SHP77 treated with DMSO at 0.1 percent for 48 hours (cell line): ENCODE results near the gene NRXN3.
"Not testable (repeated sequence)": the region's sequence is repeated elsewhere in the genome, so short reads cannot be mapped to it uniquely, and the experiment has no call there.

Source experiments
- DNase-seq: peaks from one replicate; lab custom pipeline; 2025; lab: John Stamatoyannopoulos, UW

The NRXN3 gene

DNA sequence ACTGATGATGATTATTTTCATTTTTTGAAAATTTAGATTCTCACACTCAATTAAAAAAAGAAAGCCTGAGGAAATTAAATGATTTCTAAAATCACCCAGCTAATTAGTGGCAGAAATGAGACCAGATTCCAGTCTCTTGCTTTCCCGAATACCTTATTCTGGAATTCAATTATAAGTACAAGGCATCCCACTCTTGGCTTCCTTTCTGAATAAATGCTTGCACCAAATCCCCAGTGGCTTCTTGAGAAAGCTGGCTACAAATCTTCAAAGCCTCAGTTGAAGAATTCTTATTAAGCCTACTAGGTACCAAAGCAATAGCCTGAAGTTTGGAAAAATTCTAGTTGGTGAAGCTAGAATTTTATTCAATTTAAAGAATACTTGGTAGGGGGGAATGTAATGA lies 1564.5 kb downstream of the NRXN3 start:
- DNase-seq = no peak

- no peak for DNase-seq
These were observed 1564.9 kb downstream of the NRXN3 start for GRCh38 chr14:79735121-79735520.

GRCh38 chr14:79740066-79740601 lies 1570.0 kb downstream of the NRXN3 start:
- no peak for DNase-seq

- no peak for DNase-seq
These were observed 1572.0 kb downstream of the NRXN3 start for GRCh38 chr14:79742142-79742541.

DNA sequence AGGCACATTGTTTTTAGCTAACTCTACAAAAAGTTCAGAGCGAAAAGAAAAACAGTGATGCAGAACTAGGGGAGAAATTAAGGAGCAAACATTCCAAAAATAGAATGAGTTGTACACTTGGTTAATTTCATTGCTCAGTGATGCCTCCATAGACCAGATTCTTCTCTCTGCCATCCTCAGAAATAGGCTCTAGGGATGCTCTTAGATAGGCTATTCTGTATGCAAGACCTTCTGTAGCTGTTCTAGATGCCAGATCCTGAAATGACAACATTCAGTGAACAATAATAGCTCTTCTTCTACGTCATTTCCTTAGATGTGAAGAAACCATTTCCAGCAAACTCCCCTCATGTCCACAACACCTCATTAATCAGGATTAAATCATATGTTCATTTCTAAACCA lies 1574.9 kb downstream of the NRXN3 start:
- no peak for DNase-seq

DNA sequence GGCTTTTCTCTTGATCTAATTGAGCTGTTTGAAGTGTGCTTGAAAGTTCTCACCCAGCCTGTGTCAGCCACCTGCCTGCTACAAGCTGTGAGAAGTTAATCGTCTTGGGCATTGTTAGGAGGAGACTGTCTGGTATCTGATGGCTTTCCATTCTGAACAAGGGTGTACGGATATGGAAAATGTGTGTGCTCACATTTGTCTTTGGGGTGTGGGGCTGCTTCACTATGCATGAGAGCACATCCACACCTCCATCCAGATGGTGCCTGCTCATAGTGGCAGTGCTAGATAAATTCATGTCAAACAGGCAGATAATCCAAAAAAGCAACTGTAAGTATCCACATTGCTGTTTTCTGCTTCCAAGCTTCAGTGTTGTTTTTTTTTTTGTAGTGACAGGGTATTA lies 1578.9 kb downstream of the NRXN3 start:
- no peak for DNase-seq

- no peak for DNase-seq
These were observed 1588.8 kb downstream of the NRXN3 start for GRCh38 chr14:79758985-79759384.

GRCh38 chr14:79764323-79764722 lies 1594.2 kb downstream of the NRXN3 start:
- DNase-seq = no peak

DNA sequence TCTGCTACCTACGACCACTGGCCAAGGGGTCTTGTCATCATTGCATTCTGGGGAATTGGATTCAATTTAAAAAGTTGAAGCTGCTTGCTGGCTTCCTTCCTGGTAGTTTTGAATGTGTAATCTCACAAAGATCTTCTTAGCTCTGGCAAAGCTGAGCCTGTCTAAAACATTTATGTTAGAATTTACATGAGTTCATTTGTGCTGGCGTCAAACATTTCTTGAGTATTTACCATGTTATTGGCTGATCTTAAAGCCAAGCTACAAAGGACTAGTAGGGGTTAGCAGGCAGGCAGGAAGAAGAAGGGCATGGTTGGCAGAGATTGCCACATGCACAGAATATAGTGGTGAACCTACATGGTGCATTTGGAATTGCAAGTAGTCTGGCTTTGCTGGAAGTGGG lies 1596.3 kb downstream of the NRXN3 start:
- no peak for DNase-seq

GRCh38 chr14:79767251-79767650 lies 1597.1 kb downstream of the NRXN3 start:
- no peak for DNase-seq

DNA sequence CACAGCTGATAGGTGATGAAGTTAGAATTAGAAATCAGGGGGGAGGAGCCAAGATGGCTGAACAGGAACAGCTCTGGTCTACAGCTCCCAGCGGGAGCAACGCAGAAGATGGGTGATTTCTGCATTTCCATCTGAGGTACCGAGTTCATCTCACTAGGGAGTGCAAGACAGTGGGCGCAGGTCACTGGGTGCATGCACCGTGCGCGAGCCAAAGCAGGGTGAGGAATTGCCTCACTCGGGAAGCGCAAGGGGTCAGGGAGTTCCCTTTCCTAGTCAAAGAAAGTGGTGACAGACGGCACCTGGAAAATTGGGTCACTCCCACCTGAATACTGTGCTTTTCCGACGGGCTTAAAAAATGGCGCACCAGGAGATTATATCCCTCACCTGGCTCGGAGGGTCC lies 1597.5 kb downstream of the NRXN3 start:
- DNase-seq = not testable (repeated sequence)

DNA sequence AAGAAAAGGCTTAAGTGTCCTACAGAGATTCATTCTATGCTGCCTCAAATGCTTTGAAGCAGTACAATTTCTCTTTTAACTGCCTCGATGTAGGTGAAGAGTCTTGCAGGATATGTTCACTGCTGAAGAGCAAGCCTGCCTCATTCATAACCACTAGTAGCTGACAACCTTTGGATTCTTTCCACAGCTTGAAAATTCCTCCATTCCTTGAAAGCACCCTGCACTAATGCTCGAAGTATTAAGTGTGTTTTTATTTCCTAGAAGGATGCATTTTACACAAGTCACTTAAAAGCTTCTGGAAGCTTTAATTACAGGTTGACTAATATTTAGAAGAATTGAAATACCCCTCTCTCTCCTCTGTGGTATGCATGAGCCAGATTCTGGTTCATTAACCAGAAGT lies 1611.7 kb downstream of the NRXN3 start:
- DNase-seq = no peak

- DNase-seq = no peak
These were observed 1612.9 kb downstream of the NRXN3 start for GRCh38 chr14:79783041-79783440.

DNA sequence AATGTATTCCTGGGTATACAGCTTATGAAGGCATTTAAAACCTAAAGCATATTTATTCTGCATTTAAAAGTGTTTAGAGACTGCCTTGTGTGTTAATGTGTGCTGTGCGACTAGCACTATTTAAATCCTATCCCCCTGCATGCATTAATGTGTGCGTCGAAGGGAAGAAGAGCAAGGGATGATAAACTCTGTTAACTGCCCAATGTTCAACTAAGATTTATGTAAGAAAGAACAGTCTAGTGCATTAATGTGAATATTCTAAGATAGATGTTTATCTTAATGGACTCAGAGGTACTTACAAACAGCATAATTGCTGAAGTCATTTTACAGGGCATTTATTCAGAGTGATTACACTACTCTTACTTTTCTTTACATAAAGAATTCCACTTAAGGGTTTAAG lies 1616.3 kb downstream of the NRXN3 start:
- no peak for DNase-seq

DNA sequence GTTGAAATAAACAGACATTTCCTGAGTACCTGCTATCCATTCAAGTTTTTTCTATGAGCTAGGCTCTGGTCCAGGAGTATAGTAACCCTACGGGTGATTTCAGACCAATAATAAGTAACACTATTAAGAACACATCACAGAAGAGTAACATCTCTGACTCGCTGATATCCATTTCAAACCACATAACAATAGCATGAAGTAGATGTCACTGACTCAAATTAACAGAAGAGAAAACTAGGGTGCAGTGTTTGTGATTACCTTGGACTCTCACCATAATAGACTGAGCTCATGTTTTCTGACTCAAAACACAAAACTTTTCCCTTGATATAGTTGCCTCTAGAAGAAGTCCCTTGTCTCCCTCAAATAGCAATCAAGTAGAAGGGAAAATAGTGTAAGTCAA lies 1618.2 kb downstream of the NRXN3 start:
- DNase-seq = no peak

DNA sequence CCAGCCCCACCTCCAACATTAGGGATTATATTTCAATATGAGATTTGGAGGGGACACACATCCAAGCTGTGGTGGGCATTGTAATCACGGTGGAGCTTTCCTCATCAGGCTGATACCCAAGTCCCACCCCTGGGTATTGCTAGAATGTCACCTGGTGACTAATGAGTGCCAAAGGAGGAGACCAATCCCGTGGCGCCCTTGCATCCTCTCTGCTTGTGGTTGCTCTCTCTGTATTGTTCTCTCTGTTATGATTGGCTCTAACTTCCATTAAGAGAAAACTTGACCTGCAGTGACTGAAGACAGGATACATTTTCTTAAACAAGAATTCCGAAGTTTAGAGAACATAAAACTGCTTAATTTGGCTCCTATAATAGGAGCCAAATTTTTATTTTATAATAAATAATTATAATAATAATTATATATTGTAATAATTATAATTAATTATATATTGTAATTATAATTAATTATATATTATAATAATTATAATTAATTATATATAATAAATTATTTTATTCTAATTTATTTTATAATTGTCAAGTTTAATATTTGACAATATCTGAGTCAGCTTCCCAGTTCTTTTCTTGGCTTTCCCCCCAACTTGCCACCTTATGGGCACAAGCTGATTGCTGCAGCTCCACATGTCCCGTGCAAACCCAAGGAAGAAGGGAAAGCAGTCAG lies 1621.0 kb downstream of the NRXN3 start:
- DNase-seq = no peak

GRCh38 chr14:79802093-79802492 lies 1631.9 kb downstream of the NRXN3 start:
- DNase-seq = no peak

DNA sequence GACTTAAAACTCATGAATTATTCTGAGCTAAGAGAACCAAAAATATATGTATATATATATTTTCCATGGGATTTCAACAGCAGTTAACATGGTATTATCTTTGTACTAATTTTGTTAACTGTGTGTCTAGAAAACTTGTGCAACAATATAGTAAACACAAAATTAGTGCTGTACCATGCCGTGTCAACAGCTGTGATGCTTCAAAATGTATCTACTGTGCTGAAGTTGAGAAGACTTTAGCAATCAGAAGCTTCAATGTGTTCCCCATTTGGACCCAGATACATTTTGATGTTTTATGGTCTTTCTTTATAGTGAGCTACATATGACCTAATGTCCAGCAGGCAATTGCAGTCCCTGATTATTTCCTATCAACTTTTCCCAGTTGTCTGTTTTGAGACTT lies 1635.5 kb downstream of the NRXN3 start:
- DNase-seq = no peak

- DNase-seq = no peak
These were observed 1639.9 kb downstream of the NRXN3 start for GRCh38 chr14:79809849-79810612.

DNA sequence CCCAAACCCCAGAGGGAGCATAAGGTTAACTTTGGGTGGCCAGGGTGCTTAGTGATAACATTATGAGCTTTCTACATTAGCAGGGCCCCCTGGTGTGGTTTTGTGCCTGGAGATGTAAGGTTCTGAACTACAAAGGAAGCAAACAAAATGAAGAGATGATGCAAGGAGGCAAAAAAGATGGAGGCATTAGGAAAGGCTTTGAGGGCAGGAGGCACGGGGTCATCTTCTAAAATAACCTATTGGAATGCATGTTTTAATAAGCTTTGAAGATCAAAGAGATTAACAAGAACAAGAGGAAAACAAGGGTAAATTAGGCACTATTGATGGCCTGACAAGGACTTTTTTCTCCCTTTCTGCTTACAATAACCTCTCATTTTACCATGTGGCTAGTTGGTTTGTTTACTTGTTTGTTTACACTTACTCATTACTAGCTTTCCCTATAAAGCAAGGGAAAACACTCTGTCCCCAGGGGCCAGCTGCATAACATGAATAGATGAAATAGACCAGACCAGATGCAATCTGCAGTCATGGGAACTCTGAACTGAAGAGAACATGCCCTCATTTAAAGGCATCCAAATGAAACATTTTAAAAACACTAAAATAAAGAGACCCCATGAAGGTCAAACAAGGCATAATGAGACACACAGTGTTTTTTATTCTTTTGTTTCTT lies 1650.8 kb downstream of the NRXN3 start:
- DNase-seq = no peak

GRCh38 chr14:79822034-79822433 lies 1651.9 kb downstream of the NRXN3 start:
- DNase-seq = no peak

- no peak for DNase-seq
These were observed 1654.9 kb downstream of the NRXN3 start for GRCh38 chr14:79825046-79825521.

- DNase-seq = no peak
These were observed 1656.2 kb downstream of the NRXN3 start for GRCh38 chr14:79826362-79826761.
